HCT116 (cell line): ENCODE measurements around the gene ADORA3. TPM values are rescaled to one million over a fixed set of nuclear protein-coding genes. Genes with fewer than 3 reads are reported as not detected.

ENCODE experiments used
- ATAC-seq: fragments of 200-7000 bp; cut with Tn5 transposase; 2 replicates; pipeline ENCODE4 v1.9.1; 2020; ENCODE audit warnings: mild to moderate bottlenecking, moderate library complexity
- BruUV-seq: library from RNA; stranded (reverse); fragments of 400-500 nt; replicated peaks from 2 replicates; lab custom pipeline; 2021; lab: Mats Ljungman, UMichigan
- CTCF ChIA-PET: fragments of 300-600 bp; sonication (Branson Sonifier 250); formaldehyde crosslinking; loops from one replicate; lab custom pipeline; 2021; ENCODE audit warnings: antibody characterized with exemption; lab: Charles Lee
- POLR2A ChIA-PET: fragments of 300-600, 350-600 bp; sonication (Branson Sonifier 250); formaldehyde crosslinking; loops from one replicate; lab custom pipeline; 2021; ENCODE audit warnings: antibody characterized with exemption; lab: Charles Lee
- RAD21 ChIA-PET, 2 experiments: fragments of 300-600 bp; sonication (Branson Sonifier 250); formaldehyde crosslinking; loops; one replicate each; lab custom pipeline; 2023; ENCODE audit warnings: low total read pairs in 2 of 2; ENCODE audit not compliant: uncharacterized antibody in 2 of 2, unreplicated experiment in 2 of 2, low non-redundant PET in 1 of 2; lab: Charles Lee
- DNase-seq: peaks from one replicate; pipeline ENCODE4 v3.0.0-alpha.2; 2010; ENCODE audit warnings: low read depth, low spot score
- H2AFZ ChIP-seq: fragments of 200-600 bp; shearing (Covaris generic), sonication (generic); 2 replicates; pipeline ENCODE4 v1.6.1; 2017; ENCODE audit warnings: low read depth, mixed run types, mixed read lengths, antibody characterized with exemption, low read length; ENCODE audit not compliant: poor library complexity, severe bottlenecking
- H3K27ac ChIP-seq: 2 replicates; pipeline ENCODE4 v1.5.1; 2012; ENCODE audit warnings: low read depth, low read length
- H3K27me3 ChIP-seq: fragments of 200-600 bp; sonication (generic); 2 replicates; pipeline ENCODE4 v1.6.1; 2016; ENCODE audit warnings: mixed run types, low read length, mixed read lengths; ENCODE audit not compliant: insufficient read depth
- H3K36me3 ChIP-seq, 2 experiments: fragments of 200-500 bp in 1 of 2; fragments of 200-600 bp in 1 of 2; sonication (Bioruptor generic) in 1 of 2; sonication (generic) in 1 of 2; 2 replicates each; pipeline versions ENCODE4 v1.5.1 to v1.6.1; 2014 to 2016; ENCODE audit warnings: low read length in 2 of 2, inconsistent platforms in 1 of 2, mixed read lengths in 1 of 2, mixed run types in 1 of 2; ENCODE audit not compliant: insufficient read depth in 2 of 2, control insufficient read depth in 1 of 2
- H3K4me1 ChIP-seq, 2 experiments: fragments of 200-600 bp in 1 of 2; sonication (generic) in 1 of 2; 2 replicates each; pipeline versions ENCODE4 v1.5.1 to v1.6.1; 2012 to 2017; ENCODE audit warnings: low read length in 2 of 2, inconsistent platforms in 1 of 2, mild to moderate bottlenecking in 1 of 2, mixed read lengths in 1 of 2, mixed run types in 1 of 2, moderate library complexity in 1 of 2; ENCODE audit not compliant: insufficient read depth in 2 of 2, control insufficient read depth in 1 of 2
- H3K4me2 ChIP-seq: fragments of 200-600 bp; sonication (generic); 2 replicates; pipeline ENCODE4 v1.6.1; 2017; ENCODE audit warnings: mixed run types, low read length, mixed read lengths
- H3K4me3 ChIP-seq, 2 experiments: fragments of 200-600 bp in 1 of 2; sonication (generic) in 1 of 2; replicated peaks in 1 of 2; 2 replicates each; pipeline ENCODE4 v1.5.1; 2011 to 2016; ENCODE audit warnings: low read length in 2 of 2, control low read depth in 1 of 2, low read depth in 1 of 2, mild to moderate bottlenecking in 1 of 2, mixed read lengths in 1 of 2, mixed run types in 1 of 2
- H3K79me2 ChIP-seq: fragments of 200-600 bp; sonication (generic); 2 replicates; pipeline ENCODE4 v1.6.1; 2017; ENCODE audit warnings: mild to moderate bottlenecking, mixed run types, low read length, moderate library complexity, mixed read lengths; ENCODE audit not compliant: insufficient read depth
- H3K9ac ChIP-seq: fragments of 200-600 bp; sonication (generic); 2 replicates; pipeline ENCODE4 v1.6.1; 2016; ENCODE audit warnings: low read length, mixed read lengths
- H3K9me2 ChIP-seq: fragments of 200-600 bp; sonication (generic), shearing (Covaris generic); 2 replicates; pipeline ENCODE4 v1.6.1; 2017; ENCODE audit warnings: mixed run types, mild to moderate bottlenecking, moderate library complexity; ENCODE audit not compliant: insufficient read depth
- H3K9me3 ChIP-seq, 2 experiments: fragments of 200-500 bp in 1 of 2; fragments of 200-600 bp in 1 of 2; sonication (Bioruptor generic) in 1 of 2; sonication (generic) in 1 of 2; 2 replicates each; pipeline ENCODE4 v1.6.1; 2014 to 2017; ENCODE audit warnings: low read length in 2 of 2, mixed read lengths in 2 of 2, inconsistent platforms in 1 of 2, low read depth in 1 of 2, mild to moderate bottlenecking in 1 of 2, mixed run types in 1 of 2, moderate library complexity in 1 of 2; ENCODE audit not compliant: control insufficient read depth in 1 of 2, insufficient read depth in 1 of 2
- H4K20me1 ChIP-seq: fragments of 200-600 bp; sonication (generic), shearing (Covaris generic); 2 replicates; pipeline ENCODE4 v1.6.1; 2017; ENCODE audit warnings: mixed run types, mild to moderate bottlenecking, moderate library complexity; ENCODE audit not compliant: insufficient read depth
- ATF3 ChIP-seq: IDR thresholded peaks from 2 replicates; pipeline ENCODE4 v1.6.1; 2012
- EZH2 ChIP-seq: fragments of 200-600 bp; sonication (generic); IDR thresholded peaks from 2 replicates; pipeline ENCODE4 v1.6.1; 2017; ENCODE audit warnings: antibody characterized with exemption, mixed run types
- FOSL1 ChIP-seq: IDR thresholded peaks from 2 replicates; pipeline ENCODE4 v1.6.1; 2012; ENCODE audit warnings: low read depth
- REST ChIP-seq: IDR thresholded peaks from 2 replicates; pipeline ENCODE4 v1.6.1; 2012; ENCODE audit warnings: low read depth
- TCF7L2 ChIP-seq: IDR thresholded peaks from 2 replicates; pipeline ENCODE4 v1.7.0; 2011; ENCODE audit warnings: borderline replicate concordance, inconsistent platforms; ENCODE audit not compliant: insufficient read depth, insufficient read length; ENCODE audit errors: extremely low read depth
- intact Hi-C: fragments of 100-400 bp; cut with micrococcal nuclease; formaldehyde crosslinking; loops from 2 replicates; pipeline ENCODE4 v1.10.0; 2022
- total RNA-seq: library from RNA; stranded (reverse); gene quantifications from one replicate; pipeline ENCODE4 v1.2.1, GENCODE V29; 2021; ENCODE audit not compliant: unreplicated experiment

The ADORA3 gene
- total RNA-seq, 1 experiment from 2014 or later: not detected

- H2AFZ ChIP-seq: no peak overlapping the region
- H4K20me1 ChIP-seq: no peaks in the 10 kb centered on the region
- H3K27ac ChIP-seq: no peak overlapping the region
- H3K27me3 ChIP-seq: no peaks in the 10 kb centered on the region
- H3K36me3 ChIP-seq: no peaks in the 10 kb centered on the region
- no peak overlapping the region for H3K4me2 ChIP-seq
- no peak overlapping the region for H3K4me3 ChIP-seq
- H3K4me1 ChIP-seq: peaks cover 7 to 14% of the 10 kb centered on the region in 2 experiments
- TF ChIP-seq REST: no peak
- no peak for TF ChIP-seq FOSL1
- H3K9ac ChIP-seq: no peak overlapping the region
- no peaks in the 10 kb centered on the region for H3K9me2 ChIP-seq
- no peaks in the 10 kb centered on the region for H3K9me3 ChIP-seq
- no peak for ATAC-seq
- intact Hi-C loops: no loop called here
- no peaks in the 10 kb centered on the region for H3K79me2 ChIP-seq
- ChIA-PET RAD21 (no interaction called here), POLR2A (no interaction called here), CTCF (no interaction called here)
- no TSS peak for BruUV-seq
- no peak for DNase-seq
Observed at GRCh38 chr1:111512132-111512889, 8.9 kb upstream of the ADORA3 start.

GRCh38 chr1:111511370-111511769 is 7.9 kb upstream of the ADORA3 start:
- Histone ChIP-seq H3K4me3 (no peak overlapping the region), H4K20me1 (no peaks in the 10 kb centered on the region), H3K9me2 (no peaks in the 10 kb centered on the region), H3K9me3 (no peaks in the 10 kb centered on the region), H3K4me2 (no peak overlapping the region), H3K27ac (no peak overlapping the region), H3K4me1 (peaks cover 9 to 16% of the 10 kb centered on the region in 2 experiments), H3K9ac (no peak overlapping the region), H3K36me3 (no peaks in the 10 kb centered on the region), H3K27me3 (no peaks in the 10 kb centered on the region), H2AFZ (no peak overlapping the region), H3K79me2 (no peaks in the 10 kb centered on the region)
- RAD21 ChIA-PET: no interaction called here
- ATAC-seq (no peak), DNase-seq (no peak)
- intact Hi-C loops: no loop called here
- no TSS peak for BruUV-seq
- CTCF ChIA-PET: no interaction called here
- POLR2A ChIA-PET: no interaction called here
- TF ChIP-seq TCF7L2 (no peak), EZH2 (no peak), ATF3 (no peak), FOSL1 (no peak)
